Choroid plexus epithelial cell (primary cell): ENCODE data around the gene TMEM233.
A peak's percentile ranks its signal among the peaks of the same experiment; 100 is the strongest.
"Not testable (repeated sequence)": the region's sequence is repeated elsewhere in the genome, so short reads cannot be mapped to it uniquely, and the experiment has no call there.

Source experiments
- DNase-seq: peaks from one replicate; pipeline ENCODE4 v3.0.0-alpha.2; 2010; ENCODE audit warnings: low read depth
- H3K4me3 ChIP-seq: 2 replicates; pipeline ENCODE4 v1.5.1; 2011; ENCODE audit warnings: low read depth, mild to moderate bottlenecking, control low read depth, low read length, moderate library complexity
- CTCF ChIP-seq: conservative IDR thresholded peaks from 2 replicates; pipeline ENCODE4 v1.5.1; 2011; ENCODE audit warnings: low read depth, mild to moderate bottlenecking, control low read depth, inconsistent platforms, low read length, moderate library complexity

Gene TMEM233

GRCh38 chr12:119631930-119632678 lies 38.5 kb downstream of the TMEM233 start:
- no peak overlapping the region for H3K4me3 ChIP-seq
- no peak for DNase-seq
- TF ChIP-seq CTCF = no peak

- TF ChIP-seq CTCF = no peak
- H3K4me3 ChIP-seq = no peak overlapping the region
- DNase-seq = no peak
These were observed 41.2 kb downstream of the TMEM233 start for GRCh38 chr12:119634743-119635142.

GRCh38 chr12:119642986-119643385 lies 49.4 kb downstream of the TMEM233 start:
- TF ChIP-seq CTCF = peak; percentile 32
- no peak for DNase-seq
- no peak overlapping the region for H3K4me3 ChIP-seq

GRCh38 chr12:119644930-119645329 lies 51.4 kb downstream of the TMEM233 start:
- DNase-seq = no peak
- TF ChIP-seq CTCF = no peak
- no peak overlapping the region for H3K4me3 ChIP-seq

GRCh38 chr12:119645535-119646059 lies 52.0 kb downstream of the TMEM233 start:
- no peak for TF ChIP-seq CTCF
- DNase-seq = no peak
- H3K4me3 ChIP-seq = no peak overlapping the region

GRCh38 chr12:119649202-119649808 lies 55.7 kb downstream of the TMEM233 start:
- TF ChIP-seq CTCF = peak; percentile 73
- no peak overlapping the region for H3K4me3 ChIP-seq
- peak; percentile 11 for DNase-seq

- no peak for DNase-seq
- TF ChIP-seq CTCF = no peak
- H3K4me3 ChIP-seq = no peak overlapping the region
These were observed 59.1 kb downstream of the TMEM233 start for GRCh38 chr12:119652665-119653064.

GRCh38 chr12:119657001-119657400 lies 63.4 kb downstream of the TMEM233 start:
- not testable (repeated sequence) for DNase-seq, H3K4me3 ChIP-seq
